ENCODE results near the gene CSNK1G1. TPM values are rescaled to one million over a fixed set of nuclear protein-coding genes. Genes with fewer than 3 reads are reported as not detected.

The CSNK1G1 gene
- total and polyA plus RNA-seq, 12 donors, result 1.9 to 9.4 (median 7.4) TPM

GRCh38 chr15:64216730-64217428, 139.1 kb downstream of the CSNK1G1 start:
- no peak overlapping the region for H3K4me3 ChIP-seq
- peaks cover 0 to 41% (median 8%) of the 10 kb centered on the region in 9 donors for H3K36me3 ChIP-seq
- TF ChIP-seq, protein P1, sequence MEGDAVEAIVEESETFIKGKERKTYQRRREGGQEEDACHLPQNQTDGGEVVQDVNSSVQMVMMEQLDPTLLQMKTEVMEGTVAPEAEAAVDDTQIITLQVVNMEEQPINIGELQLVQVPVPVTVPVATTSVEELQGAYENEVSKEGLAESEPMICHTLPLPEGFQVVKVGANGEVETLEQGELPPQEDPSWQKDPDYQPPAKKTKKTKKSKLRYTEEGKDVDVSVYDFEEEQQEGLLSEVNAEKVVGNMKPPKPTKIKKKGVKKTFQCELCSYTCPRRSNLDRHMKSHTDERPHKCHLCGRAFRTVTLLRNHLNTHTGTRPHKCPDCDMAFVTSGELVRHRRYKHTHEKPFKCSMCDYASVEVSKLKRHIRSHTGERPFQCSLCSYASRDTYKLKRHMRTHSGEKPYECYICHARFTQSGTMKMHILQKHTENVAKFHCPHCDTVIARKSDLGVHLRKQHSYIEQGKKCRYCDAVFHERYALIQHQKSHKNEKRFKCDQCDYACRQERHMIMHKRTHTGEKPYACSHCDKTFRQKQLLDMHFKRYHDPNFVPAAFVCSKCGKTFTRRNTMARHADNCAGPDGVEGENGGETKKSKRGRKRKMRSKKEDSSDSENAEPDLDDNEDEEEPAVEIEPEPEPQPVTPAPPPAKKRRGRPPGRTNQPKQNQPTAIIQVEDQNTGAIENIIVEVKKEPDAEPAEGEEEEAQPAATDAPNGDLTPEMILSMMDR (IDR thresholded peaks at IDR 0.05), result peak in 3 of 9 donors; percentile 6 to 22 (median 16)
- no peaks in the 10 kb centered on the region for H3K27me3 ChIP-seq
- peaks cover 0 to 15% (median 11%) of the 10 kb centered on the region in 9 donors for H3K4me1 ChIP-seq
- ATAC-seq (peak in 6 of 8 donors; percentile 16 to 64 (median 56)), DNase-seq (peak in 1 of 2 donors; percentile 36)
- WGBS, 2 donors, result 38 to 42% methylated on average over 2 of the region's 2 CpGs
- no peak overlapping the region for H3K27ac ChIP-seq
- intact Hi-C loops (cut with DNase I), result loop anchor here in 6 of 10 donors (10.0 kb wide), 3 partner anchors 138 to 468 kb away; partner anchors contain the start of genes CSNK1G1 (in 4 of the 6), PCLAF (in 1 of the 6) and TRIP4 (in 1 of the 6)
- no peaks in the 10 kb centered on the region for H3K9me3 ChIP-seq

DNA sequence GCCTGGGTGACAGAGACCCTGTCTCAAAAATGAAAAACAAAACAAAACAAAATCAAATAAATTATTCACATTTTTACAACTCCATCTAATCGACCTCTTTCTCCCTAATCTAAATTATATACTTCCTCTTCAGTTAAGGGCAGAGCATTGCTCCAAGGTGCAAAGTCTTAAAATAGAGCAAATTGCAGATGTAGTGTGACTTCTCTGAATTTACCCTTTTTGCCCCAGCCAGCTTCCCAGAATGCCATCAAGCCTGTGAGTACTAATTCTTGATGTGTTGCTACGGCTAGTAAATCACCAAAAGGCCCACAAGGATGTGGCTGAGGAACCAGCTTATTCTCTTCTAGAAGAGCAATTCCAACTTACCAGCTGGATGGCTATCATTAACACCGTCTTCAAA, 139.8 kb downstream of the CSNK1G1 start:
- TF ChIP-seq, protein P1 (IDR thresholded peaks at IDR 0.05), result no peak
- intact Hi-C loops (cut with DNase I), result loop anchor here in 6 of 10 donors (10.0 kb wide), 3 partner anchors 139 to 469 kb away; partner anchors contain the start of genes CSNK1G1 (in 4 of the 6), PCLAF (in 1 of the 6) and TRIP4 (in 1 of the 6)
- Histone ChIP-seq H3K9me3 (no peaks in the 10 kb centered on the region), H3K4me1 (peaks cover 0 to 15% (median 11%) of the 10 kb centered on the region in 9 donors), H3K4me3 (no peak overlapping the region), H3K27ac (no peak overlapping the region), H3K36me3 (peaks cover 0 to 46% (median 8%) of the 10 kb centered on the region in 9 donors), H3K27me3 (no peaks in the 10 kb centered on the region)
- WGBS, 2 donors, result 79 to 85% methylated on average over 3 of the region's 3 CpGs
- DNase-seq, result no peak
- no peak for ATAC-seq

DNA sequence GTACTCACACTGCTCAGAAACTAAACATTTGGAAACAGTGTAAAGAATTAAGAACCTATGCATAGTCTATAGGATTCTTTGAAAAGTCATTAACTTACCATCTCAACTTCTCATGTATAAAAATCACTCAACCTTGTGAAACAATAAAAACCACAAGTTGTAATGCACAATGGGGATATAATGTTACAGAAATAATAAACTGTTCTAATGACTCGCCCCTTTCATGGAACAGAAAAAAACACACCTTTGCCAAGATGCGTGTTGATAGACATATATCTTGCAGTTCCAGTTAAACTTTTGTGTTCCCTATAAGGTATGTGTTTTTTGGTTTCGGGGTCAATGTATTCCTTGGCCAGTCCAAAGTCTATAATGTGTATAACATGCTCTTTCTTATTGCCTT, 142.3 kb downstream of the CSNK1G1 start:
- H3K36me3 ChIP-seq, result peaks cover 0 to 54% (median 8%) of the 10 kb centered on the region in 9 donors
- H3K4me1 ChIP-seq, result peaks cover 0 to 15% (median 11%) of the 10 kb centered on the region in 9 donors
- no peak overlapping the region for H3K4me3 ChIP-seq
- ATAC-seq (no peak), DNase-seq (no peak)
- TF ChIP-seq, protein P1 (IDR thresholded peaks at IDR 0.05), result no peak
- WGBS, 2 donors, result 96 to 97% methylated on average over 3 of the region's 3 CpGs
- H3K27me3 ChIP-seq, result no peaks in the 10 kb centered on the region
- H3K9me3 ChIP-seq, result no peaks in the 10 kb centered on the region
- intact Hi-C loops (cut with DNase I), result loop anchor here in 8 of 10 donors (5.0 to 10.0 kb wide), 5 partner anchors 141 to 471 kb away; partner anchors contain the start of genes CSNK1G1 (in 7 of the 8), PCLAF (in 1 of the 8) and TRIP4 (in 1 of the 8)
- H3K27ac ChIP-seq, result no peak overlapping the region

DNA sequence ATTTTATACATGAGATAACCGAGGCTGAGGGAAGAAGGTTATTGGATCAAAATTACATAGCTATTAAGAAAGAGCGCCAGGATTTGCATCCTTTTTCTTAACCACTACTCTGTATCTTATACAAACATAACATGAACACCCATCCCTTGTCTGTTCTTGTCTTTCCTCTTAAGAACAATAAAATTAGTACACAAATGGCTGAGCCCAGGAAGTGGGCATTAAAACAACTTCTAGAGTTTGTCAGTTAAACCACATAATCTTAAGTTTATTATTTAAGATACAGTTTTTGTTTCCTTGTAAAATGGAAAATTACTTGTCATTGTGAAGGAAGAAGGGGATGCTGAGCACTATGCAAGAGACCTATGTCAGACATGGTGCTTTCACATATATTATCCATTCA, 144.3 kb downstream of the CSNK1G1 start:
- no peak for ATAC-seq
- H3K27me3 ChIP-seq, result no peaks in the 10 kb centered on the region
- no peaks in the 10 kb centered on the region for H3K9me3 ChIP-seq
- 95 to 96% methylated on average over 2 of the region's 2 CpGs for WGBS, 2 donors
- no peak overlapping the region for H3K27ac ChIP-seq
- DNase-seq, result no peak
- peaks cover 0 to 8% (median 4%) of the 10 kb centered on the region in 9 donors for H3K4me1 ChIP-seq
- no peak overlapping the region for H3K4me3 ChIP-seq
- H3K36me3 ChIP-seq, result peaks cover 0 to 64% (median 16%) of the 10 kb centered on the region in 9 donors
- TF ChIP-seq, protein P1 (IDR thresholded peaks at IDR 0.05), result no peak
- intact Hi-C loops (cut with DNase I), result loop anchor here in 8 of 10 donors (5.0 to 10.0 kb wide), 5 partner anchors 143 to 473 kb away; partner anchors contain the start of genes CSNK1G1 (in 7 of the 8), PCLAF (in 1 of the 8) and TRIP4 (in 1 of the 8)

All from heart right ventricle (tissue), 16 donors.